Tibial nerve (tissue), 3 donors: ENCODE results near the gene ZNF621.

Experiments
- POLR2A ChIP-seq, 2 donors: fragments of 450-650 bp; IDR thresholded peaks; one replicate each; pipeline ENCODE4 v1.6.1; 2017; ENCODE audit warnings: antibody characterized with exemption in 2 of 2, mild to moderate bottlenecking in 2 of 2, moderate library complexity in 2 of 2
- TF ChIP-seq, protein P1 (sequence below), 5 experiments: fragments of 200-600 bp in 3 of 5; fragments of 450-650 bp in 2 of 5; sonication (generic) in 3 of 5; IDR thresholded peaks; one replicate each; pipeline ENCODE4 v1.5.1; 2016 to 2019; ENCODE audit warnings: antibody characterized with exemption in 5 of 5, mild to moderate bottlenecking in 3 of 5, moderate library complexity in 2 of 5

DNA sequence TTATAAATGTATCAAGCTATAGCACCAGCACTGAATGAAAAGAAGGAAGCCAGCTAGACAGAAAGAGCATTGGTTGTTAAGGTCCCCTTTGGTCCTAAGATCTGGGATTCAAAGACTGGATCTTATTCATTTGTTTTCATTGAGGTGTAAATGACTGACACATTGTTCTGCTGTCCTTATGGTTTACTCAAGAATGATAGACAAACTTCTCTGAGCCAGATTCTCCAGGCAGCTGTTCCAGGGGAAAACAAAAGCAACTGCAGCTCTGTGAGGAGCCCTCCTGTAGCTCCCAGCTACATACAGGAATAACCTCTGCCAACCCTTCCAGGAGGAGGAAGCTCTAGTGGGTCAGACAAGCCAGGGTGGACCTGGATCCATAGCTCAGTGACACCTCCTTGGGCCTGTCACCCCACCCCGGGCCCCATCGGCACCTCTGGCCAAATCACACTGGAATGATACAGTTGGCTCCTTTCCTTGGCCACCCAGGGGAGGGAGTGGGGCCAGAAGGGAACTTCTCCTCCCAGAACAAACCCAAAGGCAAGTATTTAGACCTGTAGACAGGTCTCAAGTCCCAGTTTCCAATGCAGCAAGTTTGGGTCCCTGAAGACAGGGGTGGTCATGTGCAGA lies 57.8 kb downstream of the ZNF621 start:
- TF ChIP-seq, protein P1, sequence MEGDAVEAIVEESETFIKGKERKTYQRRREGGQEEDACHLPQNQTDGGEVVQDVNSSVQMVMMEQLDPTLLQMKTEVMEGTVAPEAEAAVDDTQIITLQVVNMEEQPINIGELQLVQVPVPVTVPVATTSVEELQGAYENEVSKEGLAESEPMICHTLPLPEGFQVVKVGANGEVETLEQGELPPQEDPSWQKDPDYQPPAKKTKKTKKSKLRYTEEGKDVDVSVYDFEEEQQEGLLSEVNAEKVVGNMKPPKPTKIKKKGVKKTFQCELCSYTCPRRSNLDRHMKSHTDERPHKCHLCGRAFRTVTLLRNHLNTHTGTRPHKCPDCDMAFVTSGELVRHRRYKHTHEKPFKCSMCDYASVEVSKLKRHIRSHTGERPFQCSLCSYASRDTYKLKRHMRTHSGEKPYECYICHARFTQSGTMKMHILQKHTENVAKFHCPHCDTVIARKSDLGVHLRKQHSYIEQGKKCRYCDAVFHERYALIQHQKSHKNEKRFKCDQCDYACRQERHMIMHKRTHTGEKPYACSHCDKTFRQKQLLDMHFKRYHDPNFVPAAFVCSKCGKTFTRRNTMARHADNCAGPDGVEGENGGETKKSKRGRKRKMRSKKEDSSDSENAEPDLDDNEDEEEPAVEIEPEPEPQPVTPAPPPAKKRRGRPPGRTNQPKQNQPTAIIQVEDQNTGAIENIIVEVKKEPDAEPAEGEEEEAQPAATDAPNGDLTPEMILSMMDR (IDR thresholded peaks at IDR 0.05), result no peak
- no peak for TF ChIP-seq POLR2A (IDR thresholded peaks at IDR 0.05)
